GM12891 (cell line): Measurements from ENCODE around the gene MAP2K5.

Experiments used
- PAX5 ChIP-seq: IDR thresholded peaks from 2 replicates; pipeline ENCODE4 v1.6.1; 2011; ENCODE audit warnings: low read length, moderate library complexity, mild to moderate bottlenecking; ENCODE audit not compliant: insufficient read depth, severe bottlenecking
- POLR2A ChIP-seq: IDR thresholded peaks from 2 replicates; pipeline ENCODE4 v1.6.1; 2011; ENCODE audit warnings: low read depth, low read length, control low read depth
- POLR2AphosphoS5 ChIP-seq: IDR thresholded peaks from 2 replicates; pipeline ENCODE4 v1.6.1; 2011; ENCODE audit warnings: low read depth, low read length, control low read depth
- POU2F2 ChIP-seq: IDR thresholded peaks from 2 replicates; pipeline ENCODE4 v1.6.1; 2011; ENCODE audit warnings: low read depth, mild to moderate bottlenecking, control low read depth, low read length, moderate library complexity
- SPI1 ChIP-seq: IDR thresholded peaks from 2 replicates; pipeline ENCODE4 v1.6.1; 2011; ENCODE audit warnings: low read depth, low read length, control low read depth
- TAF1 ChIP-seq: IDR thresholded peaks from 2 replicates; pipeline ENCODE4 v1.6.1; 2011; ENCODE audit warnings: low read depth, low read length, control low read depth

- TF ChIP-seq POLR2AphosphoS5 (no peak), POLR2A (no peak), POU2F2 (no peak), SPI1 (no peak), PAX5 (no peak), TAF1 (no peak)
These were observed 70.7 kb downstream of the MAP2K5 start for GRCh38 chr15:67613211-67613610.
